ENCODE data around the gene SLC9A9.
"Not testable (repeated sequence)": the region's sequence is repeated elsewhere in the genome, so short reads cannot be mapped to it uniquely, and the experiment has no call there.

SLC9A9 gene

GRCh38 chr3:143885780-143886427 lies 37.6 kb upstream of the SLC9A9 start:
- TF ChIP-seq, protein P1, sequence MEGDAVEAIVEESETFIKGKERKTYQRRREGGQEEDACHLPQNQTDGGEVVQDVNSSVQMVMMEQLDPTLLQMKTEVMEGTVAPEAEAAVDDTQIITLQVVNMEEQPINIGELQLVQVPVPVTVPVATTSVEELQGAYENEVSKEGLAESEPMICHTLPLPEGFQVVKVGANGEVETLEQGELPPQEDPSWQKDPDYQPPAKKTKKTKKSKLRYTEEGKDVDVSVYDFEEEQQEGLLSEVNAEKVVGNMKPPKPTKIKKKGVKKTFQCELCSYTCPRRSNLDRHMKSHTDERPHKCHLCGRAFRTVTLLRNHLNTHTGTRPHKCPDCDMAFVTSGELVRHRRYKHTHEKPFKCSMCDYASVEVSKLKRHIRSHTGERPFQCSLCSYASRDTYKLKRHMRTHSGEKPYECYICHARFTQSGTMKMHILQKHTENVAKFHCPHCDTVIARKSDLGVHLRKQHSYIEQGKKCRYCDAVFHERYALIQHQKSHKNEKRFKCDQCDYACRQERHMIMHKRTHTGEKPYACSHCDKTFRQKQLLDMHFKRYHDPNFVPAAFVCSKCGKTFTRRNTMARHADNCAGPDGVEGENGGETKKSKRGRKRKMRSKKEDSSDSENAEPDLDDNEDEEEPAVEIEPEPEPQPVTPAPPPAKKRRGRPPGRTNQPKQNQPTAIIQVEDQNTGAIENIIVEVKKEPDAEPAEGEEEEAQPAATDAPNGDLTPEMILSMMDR (IDR thresholded peaks at IDR 0.05; ENCODE audit: extremely low read depth, missing control alignments) = peak; percentile 68

DNA sequence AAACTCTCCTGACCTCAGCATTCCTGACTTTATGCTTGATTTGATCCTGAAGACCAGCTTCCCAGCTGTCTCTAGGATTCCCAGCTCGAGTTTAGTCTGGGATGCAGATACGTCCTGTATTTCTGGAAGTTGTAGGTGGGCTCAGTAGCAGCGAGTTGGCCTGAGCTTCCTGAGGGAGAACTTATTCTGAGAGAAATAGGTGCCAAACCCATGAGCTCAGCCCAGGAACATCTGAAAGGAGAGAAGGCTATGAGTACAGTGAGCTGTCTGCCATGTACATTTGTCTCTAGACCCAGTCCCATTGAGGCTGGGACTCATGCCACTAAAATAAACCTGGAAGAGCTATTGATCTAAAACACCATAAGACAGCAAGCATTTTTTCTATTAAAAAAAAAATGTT lies 36.6 kb upstream of the SLC9A9 start:
- no peak for DNase-seq (ENCODE audit: low spot score)
- TF ChIP-seq, protein P1 (IDR thresholded peaks at IDR 0.05; ENCODE audit: extremely low read depth, missing control alignments) = no peak

More at GRCh38 chr3:143885780-143886427, 37.6 kb upstream of the SLC9A9 start:
- DNase-seq (ENCODE audit: low spot score) = peak; percentile 52

- no peak for DNase-seq (ENCODE audit: low spot score)
- TF ChIP-seq, protein P1 (IDR thresholded peaks at IDR 0.05; ENCODE audit: extremely low read depth, missing control alignments) = no peak
Observed at GRCh38 chr3:143883151-143883550, 34.9 kb upstream of the SLC9A9 start.

DNA sequence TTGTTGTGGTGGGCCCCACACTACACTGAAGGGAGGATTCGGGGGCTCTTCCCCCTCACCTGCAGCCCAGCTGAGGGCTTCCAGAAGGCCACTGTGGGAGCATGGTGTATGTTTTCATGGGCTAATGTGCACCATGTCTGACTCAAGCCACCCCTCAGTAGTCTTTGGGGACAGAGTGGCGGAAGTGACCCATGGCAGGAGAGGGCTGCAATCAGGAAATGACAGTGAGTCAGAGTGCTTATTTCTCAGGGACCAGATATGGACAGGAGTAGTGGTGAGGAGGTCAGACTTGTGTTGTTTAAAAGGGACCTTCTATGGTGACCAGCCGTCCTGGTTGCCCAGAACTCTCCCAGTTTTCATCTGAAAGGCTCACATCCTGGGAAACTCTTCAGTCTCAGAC lies 32.8 kb upstream of the SLC9A9 start:
- TF ChIP-seq, protein P1 (IDR thresholded peaks at IDR 0.05; ENCODE audit: extremely low read depth, missing control alignments) = no peak
- DNase-seq (ENCODE audit: low spot score) = no peak

DNA sequence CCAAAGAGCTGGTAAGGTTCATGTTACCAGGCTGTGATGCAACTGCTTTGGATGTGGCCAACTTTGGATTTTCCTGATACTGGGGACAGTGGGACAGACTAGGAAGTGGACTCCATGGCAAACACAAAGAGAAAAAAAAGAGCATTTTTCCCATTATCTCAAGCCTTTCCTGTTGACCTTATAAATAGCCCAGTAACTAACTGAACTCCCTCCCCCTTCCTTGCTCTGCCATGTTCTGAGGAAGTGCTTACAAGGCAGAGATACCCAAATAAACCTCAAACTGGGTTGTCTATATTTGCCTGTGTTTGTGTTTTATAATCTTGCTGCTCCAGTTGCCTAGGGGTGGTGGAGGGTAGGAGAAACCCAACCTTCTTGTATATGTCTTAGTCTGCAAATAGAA lies 27.3 kb upstream of the SLC9A9 start:
- no peak for DNase-seq (ENCODE audit: low spot score)

DNA sequence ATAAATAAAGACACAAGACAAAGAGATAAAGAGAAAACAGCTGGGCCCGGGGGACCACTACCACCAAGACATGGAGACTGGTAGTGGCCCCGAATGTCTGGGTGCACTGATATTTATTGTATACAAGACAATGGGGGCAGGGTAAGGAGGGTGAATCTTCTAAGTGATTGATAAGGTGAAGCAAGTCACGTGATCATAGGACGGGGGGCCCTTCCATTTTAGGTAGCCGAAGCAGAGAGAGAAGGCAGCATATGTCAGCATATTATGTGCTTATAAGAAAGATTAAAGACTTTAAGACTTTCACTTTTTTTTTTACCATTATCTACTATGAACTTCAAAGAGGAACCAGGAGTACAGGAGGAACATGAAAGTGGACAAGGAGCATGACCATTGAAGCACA lies 25.3 kb upstream of the SLC9A9 start:
- not testable (repeated sequence) for DNase-seq (ENCODE audit: low spot score)

More for the DNA sequence above, 27.3 kb upstream of the SLC9A9 start:
- TF ChIP-seq, protein P1 (IDR thresholded peaks at IDR 0.05; ENCODE audit: extremely low read depth, missing control alignments) = no peak

- no peak for DNase-seq (ENCODE audit: low spot score)
Observed at GRCh38 chr3:143865302-143865701, 17.0 kb upstream of the SLC9A9 start.

More at GRCh38 chr3:143865302-143865701, 17.0 kb upstream of the SLC9A9 start:
- TF ChIP-seq, protein P1 (IDR thresholded peaks at IDR 0.05; ENCODE audit: extremely low read depth, missing control alignments) = no peak

Data from GM20000 (cell line).